SH-SY5Y (cell line): ENCODE data around the gene TF.

ENCODE experiments used
- GATA2 ChIP-seq: IDR thresholded peaks from 2 replicates; pipeline ENCODE4 v1.6.1; 2011; ENCODE audit warnings: mild to moderate bottlenecking, low read depth, low read length
- GATA3 ChIP-seq: IDR thresholded peaks from 2 replicates; pipeline ENCODE4 v1.6.1; 2011; ENCODE audit warnings: low read depth, mild to moderate bottlenecking, low read length, moderate library complexity

DNA sequence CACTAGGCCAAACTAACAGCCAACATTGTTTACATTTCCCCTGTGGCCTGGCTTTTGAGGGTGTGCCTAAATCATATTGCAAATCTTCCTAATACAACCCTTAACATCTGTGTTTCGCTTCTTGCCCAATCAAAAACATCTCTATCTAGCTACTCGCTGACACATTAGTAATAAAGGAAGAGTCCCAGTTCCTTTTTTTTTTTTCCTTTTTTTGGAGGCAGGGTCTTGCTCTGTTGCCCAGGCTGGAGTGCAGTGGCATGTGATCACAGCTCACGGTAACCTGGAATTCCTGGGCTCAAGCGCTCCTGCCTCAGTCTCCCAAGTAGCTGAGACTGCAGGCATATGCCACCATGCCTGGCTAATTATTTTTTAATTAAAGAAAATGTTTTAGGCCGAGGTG is 57.3 kb downstream of the TF start:
- no peak for TF ChIP-seq GATA2
- TF ChIP-seq GATA3: no peak
